NB4 (cell line): ENCODE data around the gene CIB2.

Source experiments
- CTCF ChIP-seq: IDR thresholded peaks from one replicate; pipeline ENCODE4 v1.5.1; 2012; ENCODE audit warnings: low read depth, low read length
- POLR2A ChIP-seq: IDR thresholded peaks from 2 replicates; pipeline ENCODE4 v1.6.1; 2011; ENCODE audit warnings: mild to moderate bottlenecking; ENCODE audit not compliant: insufficient read length; ENCODE audit errors: extremely low read depth

GRCh38 chr15:78179906-78180305, 48.7 kb upstream of the CIB2 start:
- TF ChIP-seq POLR2A (no peak), CTCF (no peak)
